Karpas-422 (cell line): Measurements from ENCODE around the gene DUSP2. TPM values are rescaled to one million over a fixed set of nuclear protein-coding genes. Genes with fewer than 3 reads are reported as not detected.

Experiments
- DNase-seq: peaks from one replicate; pipeline ENCODE4 v3.0.0-alpha.2; 2015
- H2AFZ ChIP-seq: fragments of 200-600 bp; sonication (generic); 2 replicates; pipeline ENCODE4 v1.6.1; 2014; ENCODE audit warnings: antibody characterized with exemption, low read length, mixed read lengths
- H3K27ac ChIP-seq: fragments of 200-600 bp; sonication (generic); 2 replicates; pipeline ENCODE4 v1.5.1; 2014; ENCODE audit warnings: mild to moderate bottlenecking, low read length, moderate library complexity
- H3K27me3 ChIP-seq: fragments of 200-600 bp; sonication (generic); 2 replicates; pipeline ENCODE4 v1.6.1; 2014; ENCODE audit warnings: low read length, mixed read lengths
- H3K36me3 ChIP-seq: fragments of 200-600 bp; sonication (generic); 2 replicates; pipeline ENCODE4 v1.6.1; 2014; ENCODE audit warnings: low read length, mixed read lengths; ENCODE audit not compliant: insufficient read depth
- H3K4me1 ChIP-seq: fragments of 200-600 bp; sonication (generic); 2 replicates; pipeline ENCODE4 v1.6.1; 2014; ENCODE audit warnings: mild to moderate bottlenecking, low read length, mixed read lengths
- H3K4me2 ChIP-seq: fragments of 200-600 bp; sonication (generic); 2 replicates; pipeline ENCODE4 v1.6.1; 2014; ENCODE audit warnings: low read length, low read depth, mild to moderate bottlenecking; ENCODE audit not compliant: poor library complexity, severe bottlenecking
- H3K4me3 ChIP-seq: fragments of 200-600 bp; sonication (generic); 2 replicates; pipeline ENCODE4 v1.5.1; 2014; ENCODE audit warnings: mild to moderate bottlenecking, antibody characterized with exemption, low read length, mixed read lengths
- H3K79me2 ChIP-seq: fragments of 200-600 bp; sonication (generic); 2 replicates; pipeline ENCODE4 v1.6.1; 2014; ENCODE audit warnings: mild to moderate bottlenecking, low read length, mixed read lengths
- H3K9ac ChIP-seq: fragments of 200-600 bp; sonication (generic); 2 replicates; pipeline ENCODE4 v1.6.0; 2014; ENCODE audit warnings: low read length
- H3K9me2 ChIP-seq: fragments of 200-600 bp; sonication (generic), shearing (Covaris generic); replicated peaks from 2 replicates; pipeline ENCODE4 v1.6.0; 2014; ENCODE audit warnings: mild to moderate bottlenecking, low read length, moderate library complexity; ENCODE audit not compliant: insufficient read depth
- H3K9me3 ChIP-seq: fragments of 300-700, 200-600 bp; sonication (generic); 2 replicates; pipeline ENCODE4 v1.6.1; 2014; ENCODE audit warnings: low read length, mixed read lengths
- H4K20me1 ChIP-seq: fragments of 200-600 bp; sonication (generic); 2 replicates; pipeline ENCODE4 v1.6.1; 2014; ENCODE audit warnings: mild to moderate bottlenecking, antibody characterized with exemption, low read length, low read depth; ENCODE audit not compliant: insufficient read depth
- total RNA-seq: library from RNA; depleted of rRNA; stranded (reverse); fragments of >200 nt; shearing (Covaris generic); gene quantifications from 2 replicates; pipeline ENCODE4 v1.2.3, GENCODE V29; 2014; ENCODE audit warnings: low replicate concordance

The DUSP2 gene
- total RNA-seq, 1 experiment from 2014 or later, result 25.1 TPM

- Histone ChIP-seq H3K36me3 (no peaks in the 10 kb centered on the region), H3K4me1 (peaks cover 34% of the 10 kb centered on the region), H3K4me2 (no peak overlapping the region), H3K27me3 (no peaks in the 10 kb centered on the region), H3K9ac (no peak overlapping the region), H4K20me1 (no peaks in the 10 kb centered on the region), H3K9me2 (no peaks in the 10 kb centered on the region), H2AFZ (no peak overlapping the region), H3K9me3 (no peaks in the 10 kb centered on the region), H3K79me2 (no peaks in the 10 kb centered on the region), H3K4me3 (no peak overlapping the region), H3K27ac (no peak overlapping the region)
- DNase-seq, result no peak
Observed at GRCh38 chr2:96153291-96153713, 8.1 kb upstream of the DUSP2 start.

- no peak overlapping the region for H3K27ac ChIP-seq
- H3K9me3 ChIP-seq, result no peaks in the 10 kb centered on the region
- no peaks in the 10 kb centered on the region for H3K79me2 ChIP-seq
- H4K20me1 ChIP-seq, result no peaks in the 10 kb centered on the region
- H3K36me3 ChIP-seq, result no peaks in the 10 kb centered on the region
- peaks cover 34% of the 10 kb centered on the region for H3K4me1 ChIP-seq
- H3K27me3 ChIP-seq, result no peaks in the 10 kb centered on the region
- no peak overlapping the region for H3K4me2 ChIP-seq
- no peaks in the 10 kb centered on the region for H3K9me2 ChIP-seq
- no peak overlapping the region for H3K9ac ChIP-seq
- H2AFZ ChIP-seq, result no peak overlapping the region
- no peak for DNase-seq
- no peak overlapping the region for H3K4me3 ChIP-seq
Observed at GRCh38 chr2:96152304-96153161, 7.3 kb upstream of the DUSP2 start.

DNA sequence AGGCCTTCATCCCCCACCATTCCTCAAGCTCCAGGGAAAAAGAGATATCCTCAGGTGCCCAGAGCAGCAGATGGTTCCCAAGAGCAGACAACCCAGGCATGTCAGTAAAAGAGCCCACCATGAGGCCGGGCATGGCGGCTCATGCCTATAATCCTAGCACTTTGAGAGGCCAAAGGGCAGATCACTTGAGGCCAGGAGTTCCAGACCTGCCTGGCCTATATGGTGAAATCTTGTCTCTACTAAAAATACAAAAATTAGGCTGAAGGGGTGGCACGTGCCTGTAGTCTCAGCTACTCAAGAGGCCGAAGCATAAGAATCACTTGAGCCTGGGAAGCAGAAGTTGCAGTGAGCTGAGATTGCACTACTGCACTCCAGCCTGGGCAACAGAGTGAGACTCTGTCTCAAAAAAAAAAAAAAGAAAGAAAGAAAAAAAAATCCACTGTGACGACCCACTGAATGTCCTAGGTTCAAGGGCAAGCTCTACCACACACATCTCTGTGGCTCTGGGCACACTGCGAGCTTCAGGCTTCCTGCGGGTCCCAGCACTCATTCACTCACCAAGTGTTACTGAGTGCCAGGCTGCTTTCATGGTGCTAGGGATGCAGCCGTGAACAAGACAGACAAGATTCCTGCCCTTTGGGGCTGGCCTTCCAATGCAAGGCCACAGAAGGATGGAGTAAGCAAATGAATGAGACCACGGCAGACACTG, 6.5 kb upstream of the DUSP2 start:
- H3K9ac ChIP-seq, result no peak overlapping the region
- no peak overlapping the region for H3K27ac ChIP-seq

DNA sequence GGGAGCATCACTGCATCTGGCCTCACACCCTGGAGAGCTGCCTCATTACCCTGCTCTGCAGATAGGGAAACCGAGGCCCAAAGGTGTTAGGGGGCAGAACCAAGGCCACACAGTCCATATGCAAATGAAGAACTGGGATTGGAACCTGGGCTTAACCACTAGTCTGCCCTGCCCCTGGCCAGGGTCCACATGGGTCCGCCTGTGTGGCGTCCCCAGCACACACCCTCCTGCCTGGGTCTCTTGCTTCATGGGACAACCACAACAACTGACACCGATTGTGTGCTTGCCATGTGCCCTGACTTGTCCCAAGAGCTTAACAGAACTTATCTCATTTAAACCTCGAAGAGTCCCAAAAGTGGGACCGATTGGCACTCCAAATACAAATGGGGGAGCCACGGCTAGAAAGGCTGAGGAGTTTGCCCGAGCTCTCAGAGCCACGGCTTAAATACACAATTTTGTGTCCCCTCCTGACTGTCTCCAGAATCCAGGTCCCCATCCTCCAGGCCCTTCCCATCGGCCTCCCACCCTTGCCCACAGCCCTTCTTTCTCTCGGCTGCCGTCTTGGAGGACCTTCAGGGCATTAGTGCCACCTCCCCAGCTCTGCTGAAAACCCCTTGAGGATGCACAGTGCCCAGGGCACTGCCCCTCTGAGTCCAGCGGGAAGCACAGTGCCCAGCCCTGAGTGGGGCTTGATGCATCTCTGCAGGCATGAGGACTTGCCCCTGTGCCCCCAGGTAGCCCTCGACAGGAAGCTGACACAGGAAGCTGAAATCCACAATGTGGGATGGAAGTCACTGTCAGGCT, 5.8 kb upstream of the DUSP2 start:
- Histone ChIP-seq H3K9me2 (no peaks in the 10 kb centered on the region), H3K9ac (no peak overlapping the region), H3K36me3 (no peaks in the 10 kb centered on the region), H3K79me2 (no peaks in the 10 kb centered on the region), H3K27ac (no peak overlapping the region), H3K4me2 (no peak overlapping the region), H2AFZ (no peak overlapping the region), H3K27me3 (no peaks in the 10 kb centered on the region), H4K20me1 (no peaks in the 10 kb centered on the region), H3K4me1 (peaks cover 34% of the 10 kb centered on the region), H3K9me3 (no peaks in the 10 kb centered on the region), H3K4me3 (no peak overlapping the region)
- DNase-seq, result no peak

More for the DNA sequence above, 6.5 kb upstream of the DUSP2 start:
- Histone ChIP-seq H3K9me3 (no peaks in the 10 kb centered on the region), H3K4me3 (no peak overlapping the region), H3K27me3 (no peaks in the 10 kb centered on the region), H3K9me2 (no peaks in the 10 kb centered on the region), H3K36me3 (no peaks in the 10 kb centered on the region), H3K4me2 (no peak overlapping the region), H4K20me1 (no peaks in the 10 kb centered on the region), H2AFZ (no peak overlapping the region), H3K79me2 (no peaks in the 10 kb centered on the region), H3K4me1 (peaks cover 34% of the 10 kb centered on the region)
- no peak for DNase-seq

GRCh38 chr2:96150007-96150640, 4.9 kb upstream of the DUSP2 start:
- no peak for DNase-seq
- H3K79me2 ChIP-seq, result no peaks in the 10 kb centered on the region
- no peak overlapping the region for H2AFZ ChIP-seq
- no peaks in the 10 kb centered on the region for H3K9me3 ChIP-seq
- H3K27ac ChIP-seq, result no peak overlapping the region
- H3K4me2 ChIP-seq, result no peak overlapping the region
- no peak overlapping the region for H3K9ac ChIP-seq
- no peak overlapping the region for H3K4me3 ChIP-seq
- no peaks in the 10 kb centered on the region for H3K27me3 ChIP-seq
- peaks cover 40% of the 10 kb centered on the region for H3K4me1 ChIP-seq
- H3K36me3 ChIP-seq, result no peaks in the 10 kb centered on the region
- H3K9me2 ChIP-seq, result no peaks in the 10 kb centered on the region
- no peaks in the 10 kb centered on the region for H4K20me1 ChIP-seq

- peak overlapping the region; percentile 45 for H3K4me3 ChIP-seq
- H4K20me1 ChIP-seq, result peaks cover 11% of the 10 kb centered on the region
- peak overlapping the region; percentile 16 for H3K27ac ChIP-seq
- H3K9ac ChIP-seq, result peak overlapping the region; percentile 64
- no peaks in the 10 kb centered on the region for H3K9me2 ChIP-seq
- H3K9me3 ChIP-seq, result no peaks in the 10 kb centered on the region
- H2AFZ ChIP-seq, result peak overlapping the region; percentile 82
- no peaks in the 10 kb centered on the region for H3K27me3 ChIP-seq
- peak; percentile 94 for DNase-seq
- peaks cover 47% of the 10 kb centered on the region for H3K4me1 ChIP-seq
- H3K36me3 ChIP-seq, result peaks cover 7% of the 10 kb centered on the region
- peaks cover 7% of the 10 kb centered on the region for H3K79me2 ChIP-seq
- H3K4me2 ChIP-seq, result peak overlapping the region; percentile 62
Observed at GRCh38 chr2:96148410-96149217, 3.4 kb upstream of the DUSP2 start.

- Histone ChIP-seq H2AFZ (no peak overlapping the region), H3K4me2 (peak overlapping the region; percentile 62), H4K20me1 (peaks cover 20% of the 10 kb centered on the region), H3K4me3 (peak overlapping the region; percentile 45; the same call in 1 of the 2 replicates), H3K79me2 (peaks cover 7% of the 10 kb centered on the region), H3K9me2 (no peaks in the 10 kb centered on the region), H3K9me3 (no peaks in the 10 kb centered on the region), H3K27ac (peak overlapping the region; percentile 16), H3K27me3 (no peaks in the 10 kb centered on the region), H3K36me3 (peaks cover 16% of the 10 kb centered on the region), H3K4me1 (peaks cover 56% of the 10 kb centered on the region), H3K9ac (peak overlapping the region; percentile 96)
- DNase-seq, result peak; percentile 60
Observed at GRCh38 chr2:96147593-96148201, 2.5 kb upstream of the DUSP2 start.
